Aorta (tissue), 5 donors: Measurements from ENCODE around the gene WDR19. TPM values are rescaled to one million over a fixed set of nuclear protein-coding genes. Genes with fewer than 3 reads are reported as not detected.

Experiments
- ATAC-seq: fragments of 200-7000 bp; cut with Tn5 transposase; one replicate; pipeline ENCODE4 v1.9.1; 2022; ENCODE audit warnings: moderate library complexity; ENCODE audit not compliant: low FRiP score
- DNase-seq, 2 donors: peaks; one replicate each; pipeline ENCODE4 v3.0.0-alpha.2; 2020
- H3K27ac ChIP-seq, 2 donors: one replicate each; pipeline ENCODE4 v1.5.1; 2013; ENCODE audit warnings: low read length in 2 of 2, mild to moderate bottlenecking in 2 of 2, moderate library complexity in 2 of 2, control low read depth in 1 of 2, inconsistent platforms in 1 of 2, low read depth in 1 of 2
- H3K27me3 ChIP-seq, 2 donors: one replicate each; pipeline ENCODE4 v1.6.1; 2013; ENCODE audit warnings: control low read depth in 1 of 2, low read length in 1 of 2, mild to moderate bottlenecking in 1 of 2, moderate library complexity in 1 of 2; ENCODE audit not compliant: insufficient read depth in 2 of 2, control insufficient read depth in 1 of 2
- H3K36me3 ChIP-seq, 2 donors: one replicate each; pipeline ENCODE4 v1.6.1; 2013; ENCODE audit warnings: control low read depth in 1 of 2, low read length in 1 of 2, mild to moderate bottlenecking in 1 of 2; ENCODE audit not compliant: insufficient read depth in 2 of 2, control insufficient read depth in 1 of 2
- H3K4me1 ChIP-seq, 2 donors: one replicate each; pipeline ENCODE4 v1.6.1; 2013; ENCODE audit warnings: low read length in 2 of 2, control low read depth in 1 of 2, mild to moderate bottlenecking in 1 of 2, moderate library complexity in 1 of 2; ENCODE audit not compliant: insufficient read depth in 2 of 2, control insufficient read depth in 1 of 2
- H3K4me3 ChIP-seq, 2 donors: one replicate each; pipeline ENCODE4 v1.5.1; 2013; ENCODE audit warnings: low read length in 2 of 2, control low read depth in 1 of 2, mild to moderate bottlenecking in 1 of 2
- H3K9me3 ChIP-seq: one replicate; pipeline ENCODE4 v1.6.1; 2013; ENCODE audit warnings: mild to moderate bottlenecking, low read length; ENCODE audit not compliant: control insufficient read depth
- WGBS, 2 donors: extraction: QIAGEN DNeasy Blood & Tissue Kit; methylation state at CpG; one replicate each; pipeline ENCODE4 v1.1.7; 2013; 5-methylcytosine and 5-hydroxymethylcytosine counted together
- intact Hi-C, 2 donors: fragments of 100-400 bp; cut with DNase I; formaldehyde crosslinking; loops; one replicate each; pipeline versions ENCODE4 v1.14.2 to v1.15.0; 2022
- polyA plus RNA-seq, 2 donors: library from polyadenylated mRNA; stranded (reverse); fragments of 200-250 nt; gene quantifications; one replicate each; pipeline ENCODE4 v1.2.3, GENCODE V29; 2013
- total RNA-seq, 2 donors: library from RNA; stranded (reverse); fragmentation: NEBNext Ultra II Directional; extraction: Animal tissue kit (Norgen Biotek cat#: 25700); gene quantifications; one replicate each; pipeline ENCODE4 v1.2.1, GENCODE V29; 2021
- donor health status: healthy with polysubstance abuse.
- donor health status: Bipolar disorder and iron deficiency.
- donor health status: DM: no; HTN: no; CAD: no.
- donor health status: DM: no; HTN: no; CAD: no.
- donor health status: DM: yes; HTN: yes; CAD: no.

WDR19 gene
- total and polyA plus RNA-seq, 4 donors = 24.0 to 86.9 (median 52.1) TPM

DNA sequence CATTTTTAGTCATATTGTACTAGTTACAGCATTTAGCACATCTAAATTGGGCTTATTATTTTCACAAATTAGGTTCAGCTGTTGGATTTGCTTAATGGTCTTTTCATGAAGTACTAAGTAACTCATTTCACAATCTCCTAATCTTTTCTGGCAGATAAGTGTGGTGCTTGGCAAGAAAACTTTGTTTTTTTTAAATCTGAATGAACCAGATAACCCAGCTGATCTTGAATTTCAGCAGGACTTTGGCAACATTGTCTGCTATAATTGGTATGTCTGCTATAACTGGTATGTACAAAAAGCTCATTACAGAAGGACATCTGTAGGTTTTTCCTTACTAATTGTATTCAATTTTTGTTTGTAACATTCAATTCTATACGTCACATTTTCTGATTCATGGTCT, 22.7 kb downstream of the WDR19 start:
- 58 to 82% methylated on average over 1 of the region's 1 CpG for WGBS, 2 donors
- Histone ChIP-seq H3K4me3 (no peak overlapping the region), H3K9me3 (no peaks in the 10 kb centered on the region), H3K36me3 (peaks cover 6 to 9% of the 10 kb centered on the region in 2 donors), H3K27ac (no peak overlapping the region), H3K4me1 (no peaks in the 10 kb centered on the region), H3K27me3 (no peaks in the 10 kb centered on the region)
- no peak for DNase-seq
- intact Hi-C loops = no loop called here
- peak; percentile 41 for ATAC-seq

DNA sequence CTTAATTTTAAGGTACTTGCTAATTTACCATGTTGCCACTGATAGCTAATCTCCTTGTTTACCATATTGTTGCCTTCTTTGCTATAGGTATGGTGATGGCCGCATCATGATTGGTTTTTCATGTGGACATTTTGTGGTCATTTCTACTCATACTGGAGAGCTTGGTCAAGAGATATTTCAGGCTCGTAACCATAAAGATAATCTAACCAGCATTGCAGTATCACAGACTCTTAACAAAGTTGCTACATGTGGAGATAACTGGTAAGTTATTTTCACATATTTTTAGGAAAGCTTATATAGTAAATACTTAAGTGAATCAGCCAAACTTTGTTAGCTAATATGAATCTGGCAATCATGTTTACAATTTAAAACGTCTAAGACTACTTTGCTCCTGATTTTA, 23.1 kb downstream of the WDR19 start:
- Histone ChIP-seq H3K27ac (no peak overlapping the region), H3K27me3 (no peaks in the 10 kb centered on the region), H3K4me3 (no peak overlapping the region), H3K9me3 (no peaks in the 10 kb centered on the region), H3K36me3 (peaks cover 5 to 6% of the 10 kb centered on the region in 2 donors), H3K4me1 (no peaks in the 10 kb centered on the region)
- DNase-seq (no peak), ATAC-seq (no peak)
- WGBS, 2 donors = 80 to 84% methylated on average over 3 of the region's 3 CpGs
- intact Hi-C loops = no loop called here

- 7 to 10% methylated on average over 2 of the region's 2 CpGs for WGBS, 2 donors
- intact Hi-C loops = no loop called here
- DNase-seq (no peak), ATAC-seq (no peak)
- Histone ChIP-seq H3K27ac (no peak overlapping the region), H3K4me1 (no peaks in the 10 kb centered on the region), H3K9me3 (no peaks in the 10 kb centered on the region), H3K27me3 (no peaks in the 10 kb centered on the region), H3K36me3 (peaks cover 0 to 2% of the 10 kb centered on the region in 2 donors), H3K4me3 (peak overlapping the region in 1 of 2 donors; percentile 16)
Measured at GRCh38 chr4:39227906-39228305, 45.6 kb downstream of the WDR19 start.

GRCh38 chr4:39228377-39228776, 46.0 kb downstream of the WDR19 start:
- peak overlapping the region; percentile 16 to 26 for H3K4me3 ChIP-seq
- intact Hi-C loops = no loop called here
- DNase-seq (no peak), ATAC-seq (no peak)
- peak overlapping the region in 1 of 2 donors; percentile 57 for H3K27ac ChIP-seq
- H3K9me3 ChIP-seq = no peaks in the 10 kb centered on the region
- 10 to 11% methylated on average over 4 of the region's 4 CpGs for WGBS, 2 donors
- no peaks in the 10 kb centered on the region for H3K4me1 ChIP-seq
- peaks cover 0 to 2% of the 10 kb centered on the region in 2 donors for H3K36me3 ChIP-seq
- H3K27me3 ChIP-seq = no peaks in the 10 kb centered on the region

GRCh38 chr4:39230462-39230861, 48.1 kb downstream of the WDR19 start:
- DNase-seq (no peak), ATAC-seq (no peak)
- Histone ChIP-seq H3K36me3 (peaks cover 0 to 2% of the 10 kb centered on the region in 2 donors), H3K9me3 (no peaks in the 10 kb centered on the region), H3K27me3 (no peaks in the 10 kb centered on the region), H3K27ac (no peak overlapping the region), H3K4me1 (peaks cover 0 to 4% of the 10 kb centered on the region in 2 donors), H3K4me3 (no peak overlapping the region)
- WGBS, 2 donors = 98% methylated on average over 2 of the region's 2 CpGs
- intact Hi-C loops = no loop called here

GRCh38 chr4:39231660-39232059, 49.3 kb downstream of the WDR19 start:
- no peak overlapping the region for H3K27ac ChIP-seq
- peaks cover 0 to 4% of the 10 kb centered on the region in 2 donors for H3K4me1 ChIP-seq
- intact Hi-C loops = no loop called here
- no peak overlapping the region for H3K4me3 ChIP-seq
- no peak for DNase-seq
- ATAC-seq = no peak
- H3K9me3 ChIP-seq = no peaks in the 10 kb centered on the region
- 98 to 99% methylated on average over 3 of the region's 3 CpGs for WGBS, 2 donors
- no peaks in the 10 kb centered on the region for H3K27me3 ChIP-seq
- H3K36me3 ChIP-seq = peaks cover 0 to 2% of the 10 kb centered on the region in 2 donors

DNA sequence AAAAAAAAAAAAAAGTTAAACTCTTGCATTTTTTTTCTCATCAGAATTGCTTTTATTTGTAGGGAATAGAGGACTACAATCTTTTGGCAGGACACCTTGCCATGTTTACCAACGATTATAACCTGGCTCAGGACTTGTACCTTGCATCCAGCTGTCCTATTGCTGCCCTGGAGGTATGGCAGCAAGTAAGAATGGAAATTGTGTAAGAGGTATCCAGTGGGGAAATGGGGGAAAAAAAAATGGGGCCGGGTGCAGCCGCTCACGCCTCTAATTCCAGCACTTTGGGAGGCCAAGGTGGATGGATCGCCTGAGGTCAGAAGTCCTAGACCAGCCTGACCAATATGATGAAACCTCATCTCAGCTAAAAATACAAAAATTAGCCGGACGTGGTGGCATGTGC, 49.8 kb downstream of the WDR19 start:
- DNase-seq (no peak), ATAC-seq (no peak)
- H3K36me3 ChIP-seq = peaks cover 0 to 2% of the 10 kb centered on the region in 2 donors
- peaks cover 0 to 4% of the 10 kb centered on the region in 2 donors for H3K4me1 ChIP-seq
- 96 to 100% methylated on average over 7 of the region's 7 CpGs for WGBS, 2 donors
- intact Hi-C loops = no loop called here
- H3K27me3 ChIP-seq = no peaks in the 10 kb centered on the region
- H3K27ac ChIP-seq = no peak overlapping the region
- H3K4me3 ChIP-seq = no peak overlapping the region
- H3K9me3 ChIP-seq = no peaks in the 10 kb centered on the region

GRCh38 chr4:39233114-39233513, 50.8 kb downstream of the WDR19 start:
- Histone ChIP-seq H3K9me3 (no peaks in the 10 kb centered on the region), H3K4me3 (no peak overlapping the region), H3K36me3 (peaks cover 0 to 2% of the 10 kb centered on the region in 2 donors), H3K27me3 (no peaks in the 10 kb centered on the region), H3K4me1 (peaks cover 0 to 4% of the 10 kb centered on the region in 2 donors), H3K27ac (no peak overlapping the region)
- DNase-seq (no peak), ATAC-seq (no peak)
- intact Hi-C loops = no loop called here
- WGBS, 2 donors = 97 to 99% methylated on average over 2 of the region's 2 CpGs

GRCh38 chr4:39233783-39234182, 51.5 kb downstream of the WDR19 start:
- Histone ChIP-seq H3K27me3 (no peaks in the 10 kb centered on the region), H3K4me3 (no peak overlapping the region), H3K9me3 (no peaks in the 10 kb centered on the region), H3K27ac (no peak overlapping the region), H3K4me1 (peaks cover 0 to 4% of the 10 kb centered on the region in 2 donors), H3K36me3 (peaks cover 0 to 2% of the 10 kb centered on the region in 2 donors)
- 98 to 99% methylated on average over 1 of the region's 1 CpG for WGBS, 2 donors
- ATAC-seq (no peak), DNase-seq (no peak)
- intact Hi-C loops = no loop called here
